Activated naive CD8-positive, alpha-beta T cell treated with anti-CD3 and anti-CD28 coated beads, Interleukin-2, amount 50 U/mL, for 16 hours (primary cell): ENCODE measurements around the gene SNN.

Experiments
- DNase-seq: peaks from one replicate; pipeline ENCODE4 v3.0.0-alpha.2; 2020; ENCODE audit warnings: low read depth, low spot score

The SNN gene

DNA sequence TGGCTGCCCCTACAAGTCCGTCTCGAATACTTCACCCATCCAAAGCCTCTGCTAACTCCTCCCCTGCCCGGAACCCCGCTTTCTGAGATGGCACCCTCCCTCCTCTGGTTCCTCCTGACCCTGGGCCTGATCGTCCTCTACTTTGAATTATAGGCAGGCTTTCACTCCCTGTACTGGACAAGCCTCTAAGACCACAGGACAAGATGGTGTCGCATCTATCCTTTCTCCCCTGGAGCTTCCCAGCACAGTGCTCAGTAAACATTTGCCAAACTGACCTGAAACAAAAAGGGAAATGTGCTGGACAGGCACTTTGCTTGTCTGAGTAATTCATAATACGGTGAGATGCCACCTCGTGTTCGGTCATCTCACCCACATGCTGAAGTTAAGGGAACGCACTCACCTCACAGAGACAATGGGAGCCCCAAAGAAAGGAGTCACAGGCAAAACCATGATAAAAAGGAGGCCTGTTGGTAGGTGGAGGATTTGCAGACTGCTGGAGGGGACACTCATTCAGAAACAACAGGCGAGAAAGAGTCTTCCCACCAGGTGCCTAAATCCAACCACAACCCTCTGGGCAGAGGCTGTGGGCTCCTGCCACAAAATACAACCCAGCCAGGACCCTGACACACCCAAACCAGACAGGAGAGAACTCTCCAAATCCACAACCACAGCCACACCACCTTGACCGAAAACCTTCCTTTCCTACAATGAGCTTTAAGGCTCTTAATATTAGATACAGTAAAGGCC, 28.2 kb downstream of the SNN start:
- DNase-seq, result no peak

DNA sequence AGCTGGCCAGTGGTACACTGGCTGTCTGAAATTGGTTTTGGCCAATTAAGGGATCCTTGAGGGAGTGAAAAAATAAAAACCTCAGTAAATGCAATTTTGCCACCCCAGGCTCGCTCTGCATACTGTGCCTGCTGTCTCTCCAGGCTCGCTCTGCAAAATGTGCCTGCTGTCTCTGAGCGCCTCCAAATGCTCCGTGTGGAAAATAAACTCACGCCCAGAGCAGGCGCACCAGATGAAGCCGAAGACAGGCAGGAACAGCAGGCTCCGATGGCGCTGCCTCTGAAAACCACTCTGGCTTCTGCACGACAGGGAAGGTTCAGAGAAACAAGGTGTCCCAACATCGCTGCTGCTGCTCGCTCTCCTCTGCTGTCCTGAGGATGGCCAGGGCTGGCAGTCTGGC, 29.1 kb downstream of the SNN start:
- DNase-seq, result no peak

DNA sequence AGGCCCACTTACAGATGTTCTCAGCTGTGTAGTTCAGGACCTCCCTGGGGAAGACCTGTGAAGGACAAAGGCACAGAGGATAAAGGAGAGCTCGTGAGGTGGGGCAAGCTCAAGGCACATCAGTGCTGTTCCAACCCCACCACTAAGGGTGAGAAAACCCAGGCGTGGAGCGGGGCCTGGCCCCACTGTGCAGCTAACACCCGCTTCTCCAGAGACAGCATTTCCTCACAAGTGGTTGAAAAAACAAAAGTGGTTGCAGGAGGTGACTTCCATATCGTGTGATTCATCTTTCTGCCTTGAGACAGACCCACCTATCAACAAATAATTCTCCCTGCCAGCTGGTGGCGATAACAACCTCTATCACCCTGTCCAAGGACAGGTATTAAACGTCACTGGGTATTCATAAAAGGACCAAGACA, 30.0 kb downstream of the SNN start:
- no peak for DNase-seq

DNA sequence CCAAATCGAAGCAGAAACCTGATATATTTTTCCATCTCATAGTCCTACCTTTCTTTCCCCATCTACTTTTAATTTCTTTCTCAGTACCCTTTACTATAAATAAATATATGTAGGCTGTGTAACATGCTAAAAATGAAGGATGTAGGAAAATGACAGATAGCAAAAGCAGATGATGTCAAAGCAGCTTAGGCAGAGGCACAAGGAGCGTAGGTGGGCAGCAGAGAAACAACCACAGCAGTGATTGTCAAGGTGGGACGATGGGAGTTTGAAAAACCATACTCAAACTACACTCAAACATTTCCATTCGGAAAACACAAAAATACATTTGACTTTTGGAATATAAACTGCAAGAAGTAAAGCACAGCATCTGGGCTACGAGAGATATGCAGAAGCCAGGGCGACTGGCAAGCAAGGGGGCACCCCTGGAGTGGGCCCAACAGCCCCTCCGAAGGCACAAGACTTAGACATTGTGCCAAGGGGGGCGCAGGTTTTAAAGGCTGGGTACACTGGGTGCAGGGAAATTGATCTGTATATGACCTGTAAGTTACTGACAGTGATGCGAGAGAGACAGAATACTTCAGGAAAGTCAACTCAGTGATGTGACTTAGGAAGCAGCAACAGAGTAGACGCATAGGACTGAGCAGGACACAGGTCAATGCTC, 31.1 kb downstream of the SNN start:
- DNase-seq, result no peak

DNA sequence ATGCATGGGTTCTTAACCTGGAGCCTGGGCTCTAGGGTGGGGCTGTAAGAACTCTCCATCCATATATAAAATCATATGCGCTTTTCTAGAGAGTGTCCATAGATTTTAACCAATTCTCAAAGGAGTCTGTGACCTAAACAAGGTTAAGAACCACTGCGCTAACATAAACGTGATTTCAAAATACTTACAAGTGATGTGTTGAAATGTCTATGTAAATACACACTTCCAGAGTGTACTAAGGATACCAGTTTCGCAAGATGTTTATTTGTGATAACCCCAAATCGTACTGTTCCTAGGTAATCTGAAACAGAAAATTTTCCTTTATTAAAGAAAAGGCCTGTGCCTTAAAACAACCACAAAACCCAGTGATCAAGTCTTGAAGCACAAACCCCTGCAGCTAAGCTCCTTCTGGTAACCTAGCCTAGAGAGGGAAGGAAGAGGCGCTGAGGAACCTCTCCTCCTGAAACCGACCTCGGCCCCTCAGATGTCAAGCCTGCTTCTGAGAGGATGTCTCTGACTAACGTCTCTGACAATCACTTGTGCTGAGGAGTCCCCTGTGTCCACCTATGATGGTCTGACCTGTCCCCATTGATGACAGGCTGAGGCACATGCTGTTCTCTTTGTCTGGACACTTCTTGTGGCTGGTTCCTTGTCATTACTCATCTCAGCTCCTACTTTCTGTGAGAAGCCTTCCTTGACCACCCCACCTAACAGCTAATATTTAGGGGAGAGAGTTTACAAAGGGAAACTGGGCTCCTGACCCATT, 32.2 kb downstream of the SNN start:
- DNase-seq, result no peak

DNA sequence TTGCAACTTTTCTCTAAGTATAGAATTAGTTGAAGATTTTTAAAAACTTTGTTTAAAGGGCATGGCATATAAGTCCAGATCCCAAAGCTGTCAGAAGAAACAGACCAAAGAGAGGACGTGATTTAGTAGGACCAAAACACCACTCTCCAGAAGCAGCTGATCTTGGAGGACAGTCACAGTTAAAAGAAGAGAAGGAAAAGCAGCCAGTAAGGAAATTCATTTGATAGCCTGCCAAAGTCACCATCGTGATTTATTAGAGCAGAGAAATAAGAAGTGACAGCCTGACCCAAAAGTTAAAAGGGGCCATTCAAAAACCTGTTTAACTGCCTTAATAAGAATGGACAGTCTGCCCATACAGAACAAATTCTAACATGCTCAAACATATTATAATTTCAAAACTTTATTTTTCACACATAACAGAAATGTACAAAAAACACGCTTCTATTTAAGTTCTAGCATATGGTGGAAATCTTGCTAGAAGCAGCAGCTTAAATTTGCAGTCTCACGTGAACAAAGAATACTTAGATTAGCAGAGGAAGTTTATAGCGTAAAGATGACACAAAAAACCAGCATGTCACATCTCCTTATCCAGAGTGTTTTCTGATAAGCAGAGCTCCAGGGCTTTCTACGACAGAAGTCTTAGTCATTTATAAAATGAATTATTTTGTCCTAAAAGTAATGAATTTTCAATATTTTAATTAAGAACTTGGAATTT, 37.2 kb downstream of the SNN start:
- DNase-seq, result no peak

DNA sequence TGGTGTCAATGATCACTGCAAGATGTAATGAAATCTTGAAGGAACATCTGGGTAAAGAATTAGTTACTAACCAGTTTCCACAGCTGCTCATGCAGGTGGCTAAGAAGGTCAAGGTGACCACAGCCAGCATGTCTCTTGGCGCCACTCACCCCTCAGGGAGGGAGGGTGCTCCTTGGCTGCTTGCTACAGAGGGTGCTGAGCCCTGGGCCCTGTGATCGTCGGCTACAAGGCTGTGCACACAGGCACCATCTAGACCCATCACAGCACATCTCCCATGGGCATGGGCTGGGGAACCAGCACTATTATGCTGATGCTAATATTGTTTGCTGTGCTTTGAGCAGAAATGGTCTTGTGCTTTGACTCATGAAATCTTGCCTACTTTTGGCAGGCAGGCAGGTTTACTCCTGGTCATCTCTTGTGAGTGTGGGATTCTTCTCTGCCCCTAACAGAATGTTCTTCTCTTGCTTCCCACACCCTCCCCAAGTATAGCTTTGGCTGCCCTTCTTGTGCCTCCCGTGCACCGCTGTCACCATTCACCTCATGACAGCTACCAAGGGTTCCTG, 38.0 kb downstream of the SNN start:
- DNase-seq, result no peak

DNA sequence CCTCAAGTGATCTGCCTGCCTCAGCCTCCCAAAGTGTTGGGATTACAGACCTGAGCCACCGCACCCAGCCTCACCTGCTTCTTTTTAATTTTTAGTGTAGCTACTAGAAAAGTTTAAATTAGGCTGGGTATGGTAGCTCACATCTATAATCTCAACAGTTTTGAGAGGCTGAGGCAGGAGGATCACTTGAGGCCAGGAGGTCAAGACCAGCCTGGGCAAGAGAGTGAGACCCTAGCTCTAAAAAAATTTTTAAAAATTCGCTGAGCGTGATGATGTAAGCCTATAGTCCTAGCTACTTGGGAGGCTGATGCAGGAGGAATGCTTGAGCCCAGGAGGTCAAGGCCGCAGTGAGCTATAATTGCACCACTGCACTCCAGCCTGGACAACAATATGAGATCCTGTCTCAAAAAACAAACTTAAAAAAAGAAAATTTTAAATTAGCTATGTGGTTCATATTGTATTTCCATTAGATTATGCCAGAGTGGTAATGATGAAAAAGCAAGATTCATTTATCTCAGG, 39.5 kb downstream of the SNN start:
- no peak for DNase-seq

DNA sequence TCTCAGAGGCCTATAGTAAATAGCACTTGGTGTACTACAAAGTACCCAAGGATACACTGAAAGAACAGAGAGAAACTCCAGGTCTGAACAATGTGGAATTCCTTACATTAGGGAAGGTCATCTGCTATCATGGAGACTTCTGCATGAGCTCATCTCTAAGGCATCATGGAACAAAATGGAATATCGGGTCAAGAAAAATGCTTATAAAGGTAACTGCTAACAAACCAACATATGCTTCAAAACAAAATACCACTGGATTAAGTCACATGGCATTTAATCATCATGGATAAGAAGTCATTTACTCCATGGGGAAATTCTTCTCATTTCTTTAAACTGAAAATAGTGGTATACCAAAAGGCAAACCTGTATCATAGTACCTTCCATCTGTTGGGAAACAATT, 40.2 kb downstream of the SNN start:
- no peak for DNase-seq

DNA sequence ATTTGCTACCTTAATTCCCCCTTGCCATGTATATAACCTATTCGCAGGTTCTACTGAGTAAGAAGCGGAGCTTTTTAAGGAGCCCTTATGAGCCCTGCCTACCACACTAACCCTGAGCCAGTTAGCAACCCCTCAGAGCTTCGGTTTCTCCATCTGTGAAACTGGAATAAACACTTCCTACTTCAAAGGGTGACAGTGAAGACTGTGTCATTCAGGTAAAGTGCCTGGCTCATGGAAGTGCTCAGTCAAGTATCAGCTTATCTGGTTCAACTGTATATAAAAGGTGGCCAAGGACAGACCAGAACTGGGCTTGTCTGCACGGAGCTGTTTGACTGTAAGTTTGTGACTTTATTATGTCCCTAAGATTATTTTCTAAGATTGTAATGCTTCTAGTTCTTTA, 43.4 kb downstream of the SNN start:
- DNase-seq, result no peak

DNA sequence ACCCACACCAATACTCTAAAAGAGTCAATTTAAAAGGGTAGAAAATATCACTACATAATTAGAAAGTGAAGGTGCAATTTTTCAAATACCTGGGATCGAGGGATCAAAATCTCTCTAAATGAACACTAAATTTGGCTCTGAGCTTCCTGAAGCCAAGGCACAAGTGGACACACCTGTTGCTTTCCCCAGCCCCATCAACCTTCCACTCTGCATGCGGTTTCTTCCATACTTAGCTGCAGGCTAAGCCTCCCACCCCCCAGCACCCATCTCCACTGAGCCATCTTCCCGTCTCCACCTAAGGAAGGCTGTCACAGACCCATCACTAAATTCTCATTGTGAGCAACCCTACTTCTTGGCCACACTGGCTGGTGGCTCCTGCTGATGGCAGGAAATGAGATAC, 43.9 kb downstream of the SNN start:
- no peak for DNase-seq

DNA sequence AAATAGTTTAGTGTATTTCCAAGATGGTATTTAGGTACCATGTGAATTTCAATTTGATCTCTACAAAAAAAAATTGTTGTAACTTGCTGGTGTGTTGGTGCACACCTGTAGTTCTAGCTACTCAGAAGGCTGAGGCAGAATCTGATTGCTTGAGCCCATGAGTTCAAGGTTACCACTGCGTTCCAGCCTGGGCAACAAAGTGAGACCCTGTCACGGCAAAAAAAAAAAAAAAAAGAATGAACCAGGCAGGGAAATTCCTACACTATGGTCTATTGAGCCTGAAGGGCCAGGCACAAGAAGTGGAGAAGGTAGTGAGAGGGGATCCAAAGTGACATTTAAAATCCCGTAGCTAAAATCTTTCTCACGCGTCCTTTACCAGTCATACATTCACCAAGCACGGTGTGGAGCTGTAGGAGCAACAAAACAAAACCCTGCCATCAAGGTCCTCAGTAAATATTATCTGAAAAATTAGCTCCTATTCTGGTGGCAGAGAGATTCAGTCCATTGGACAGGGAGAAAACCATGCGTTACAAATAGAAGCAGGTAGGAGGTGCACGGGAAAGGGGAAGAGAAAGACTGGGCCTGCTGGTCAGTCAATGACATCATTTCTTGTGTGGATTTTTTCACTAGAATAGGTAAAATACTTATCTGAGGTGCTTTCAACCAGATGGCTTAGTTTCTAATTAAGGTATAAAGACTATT, 47.1 kb downstream of the SNN start:
- no peak for DNase-seq

DNA sequence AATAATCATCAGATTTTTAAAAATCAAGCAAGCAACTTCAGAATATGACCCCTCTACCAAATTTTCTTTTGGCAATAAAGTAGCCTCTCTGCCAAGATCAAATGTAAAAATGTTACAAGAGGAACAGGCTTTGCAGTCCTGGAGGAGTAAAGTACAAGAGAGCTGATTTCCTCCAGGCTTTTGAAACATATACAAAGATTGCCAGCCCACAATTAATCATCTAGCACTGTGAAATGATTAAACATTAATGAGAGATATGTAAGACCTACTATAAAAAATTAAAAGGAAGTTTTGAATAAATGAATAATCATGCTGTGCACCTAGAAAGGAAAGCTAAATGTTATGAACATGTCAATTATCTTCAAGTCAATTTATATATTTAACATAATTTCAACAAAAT, 48.1 kb downstream of the SNN start:
- DNase-seq, result no peak

DNA sequence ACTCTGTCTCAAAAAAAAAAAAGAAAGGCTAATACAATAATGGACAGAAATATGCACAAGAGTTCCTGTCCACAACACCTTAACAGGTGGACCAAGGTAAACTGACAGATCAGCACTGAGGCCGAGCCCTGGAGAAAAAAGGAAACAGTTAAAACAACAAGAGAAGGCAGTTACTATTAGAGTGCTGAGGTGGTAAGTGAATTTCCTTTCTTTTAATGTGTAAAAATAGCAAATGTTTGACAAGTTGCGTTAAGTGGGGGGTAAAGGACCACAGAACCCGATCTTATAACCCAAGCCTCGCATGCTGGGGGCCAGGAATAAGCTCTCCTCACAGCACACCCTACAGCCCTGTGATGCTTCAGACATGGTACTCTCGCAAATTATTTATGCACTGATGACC, 49.6 kb downstream of the SNN start:
- DNase-seq, result no peak

DNA sequence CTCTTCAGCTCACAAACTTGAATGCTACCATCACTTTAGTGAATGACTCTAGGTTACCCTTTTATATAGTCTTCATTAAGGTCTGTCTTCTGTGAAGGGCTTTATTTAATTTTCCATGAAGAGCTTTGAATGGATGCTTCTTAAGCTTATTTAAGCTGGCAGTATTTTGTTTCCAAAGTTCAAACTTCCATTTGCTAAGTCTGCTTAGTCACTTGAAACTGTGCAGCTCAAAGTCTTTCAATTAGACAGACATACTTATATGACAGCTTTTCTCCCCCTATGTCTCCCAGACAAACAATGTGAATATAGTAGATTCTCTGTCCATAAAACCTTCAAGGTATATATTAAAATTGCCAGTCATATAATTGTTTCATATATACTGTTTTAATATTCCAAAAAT, 50.9 kb downstream of the SNN start:
- no peak for DNase-seq

DNA sequence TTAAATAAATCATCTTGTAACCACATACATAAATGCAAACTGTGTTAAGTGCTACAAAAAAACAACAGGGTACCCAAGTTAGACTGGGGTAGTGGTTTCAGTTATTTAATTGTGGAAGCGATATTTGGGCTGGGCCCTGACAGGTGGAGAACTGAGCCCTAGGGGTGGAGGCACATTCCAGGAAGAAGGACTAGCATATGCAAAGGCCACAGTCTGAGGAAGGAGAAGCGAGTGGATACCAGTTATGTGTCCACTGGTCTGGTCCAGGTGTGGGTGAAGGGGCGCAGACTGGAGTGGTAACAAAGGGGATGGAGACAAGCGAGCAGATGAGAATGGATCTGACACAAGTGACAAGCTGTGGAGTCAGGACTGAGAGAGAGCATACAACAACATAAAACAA, 51.5 kb downstream of the SNN start:
- DNase-seq, result no peak

DNA sequence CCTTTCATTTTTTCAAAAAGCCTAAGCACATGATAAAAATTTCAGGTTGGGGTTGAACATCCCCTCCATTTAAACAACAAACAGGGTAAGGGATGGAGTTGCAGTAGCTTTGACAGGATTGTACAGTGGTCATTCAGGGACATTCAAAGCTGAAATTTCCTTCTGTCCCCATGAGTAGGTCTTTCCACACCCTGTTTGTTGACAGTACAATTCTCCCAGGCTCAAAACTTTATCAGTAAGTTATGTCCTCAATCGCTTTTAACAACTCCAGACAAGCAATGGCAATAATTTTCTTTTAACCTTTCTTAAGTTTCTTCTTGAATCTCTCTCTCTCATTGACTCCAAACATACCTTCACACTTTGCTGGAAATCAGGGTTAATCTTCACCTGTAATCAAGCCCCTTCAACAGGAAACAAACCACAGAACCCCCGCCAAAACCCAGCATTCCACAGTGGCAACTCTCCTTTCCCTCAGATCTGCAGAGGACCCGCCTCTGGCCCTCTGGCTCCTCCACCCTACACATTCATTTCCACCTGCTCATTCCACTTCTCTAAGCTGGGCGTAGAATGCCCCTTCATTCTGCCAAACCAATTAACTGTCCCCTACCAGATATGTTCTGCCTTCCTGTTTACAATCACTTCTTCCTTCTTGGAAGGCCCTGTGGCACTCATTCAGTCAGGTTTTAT, 53.7 kb downstream of the SNN start:
- DNase-seq, result no peak

DNA sequence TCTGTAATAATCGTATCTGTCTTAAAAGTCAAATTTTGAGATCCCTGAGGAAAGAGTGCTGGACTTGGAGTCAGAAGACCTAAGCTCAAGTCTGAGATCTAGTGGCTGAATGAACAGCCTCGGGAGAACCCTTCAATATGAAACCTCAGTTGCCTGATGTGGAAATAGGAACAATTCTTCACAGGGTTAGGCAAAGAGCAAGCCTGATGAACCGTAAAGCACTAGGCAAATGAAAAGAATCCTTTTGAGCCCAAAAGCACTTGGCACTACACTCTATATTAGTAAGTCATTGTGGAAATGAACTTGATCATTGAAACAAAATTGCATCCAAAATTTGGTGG, 54.2 kb downstream of the SNN start:
- no peak for DNase-seq

DNA sequence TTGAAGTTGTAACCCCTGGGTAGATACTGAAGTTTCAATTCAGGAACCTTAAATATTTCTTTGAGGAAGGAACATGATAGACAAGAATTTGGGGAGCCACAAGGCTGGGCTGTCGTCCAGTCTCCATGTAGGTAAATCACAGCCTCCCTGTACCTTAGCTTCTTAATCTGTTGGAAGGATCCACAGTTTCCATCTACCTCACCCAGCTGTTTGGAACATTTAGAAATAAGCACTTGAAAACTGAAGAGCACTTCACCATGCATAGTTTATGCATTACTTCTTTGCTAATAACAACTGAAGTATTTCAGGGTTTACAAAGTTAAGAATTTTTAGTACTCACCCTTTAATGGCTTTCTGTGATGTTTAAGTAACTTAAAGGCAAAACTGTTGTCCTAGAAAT, 57.2 kb downstream of the SNN start:
- no peak for DNase-seq

DNA sequence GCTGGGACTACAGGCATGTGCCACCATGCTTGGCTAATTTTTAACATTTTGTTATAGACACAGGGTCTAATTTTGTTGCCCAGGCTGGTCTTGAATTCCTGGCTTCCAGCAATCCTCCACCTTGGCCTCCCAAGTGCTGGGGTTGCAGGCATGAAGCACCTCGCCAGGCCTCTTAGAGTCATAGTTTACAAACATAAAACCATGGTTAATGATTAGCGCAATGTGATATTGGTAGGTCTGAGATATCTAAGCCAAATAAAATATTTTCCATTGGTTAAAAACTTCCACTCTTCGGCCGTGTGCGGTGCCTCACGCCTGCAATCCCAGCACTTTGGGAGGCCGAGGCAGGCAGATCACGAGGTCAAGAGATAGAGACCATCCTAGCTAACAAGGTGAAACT, 57.8 kb downstream of the SNN start:
- no peak for DNase-seq
